HepG2 (cell line): ENCODE data around the gene PLCB1. TPM values are rescaled to one million over a fixed set of nuclear protein-coding genes. Genes with fewer than 3 reads are reported as not detected.

Experiments
- ATAC-seq: fragments of 200-7000 bp; cut with Tn5 transposase; 3 replicates; pipeline ENCODE4 v1.9.1; 2020; ENCODE audit warnings: mild to moderate bottlenecking, moderate library complexity
- BruUV-seq: library from RNA; stranded (reverse); fragments of 400-500 nt; replicated peaks from 2 replicates; lab custom pipeline; 2021; lab: Mats Ljungman, UMichigan
- CTCF ChIA-PET: fragments of 300-600 bp; formaldehyde crosslinking; extraction: SDS; loops from one replicate; lab custom pipeline; 2021; ENCODE audit warnings: low total read pairs, inconsistent platforms, low intra/inter-chr PET ratio; lab: Yijun Ruan, JAX
- POLR2A ChIA-PET: fragments of 350-600 bp; sonication (Branson Sonifier 250); formaldehyde crosslinking; loops from one replicate; lab custom pipeline; 2020; ENCODE audit warnings: antibody characterized with exemption, inconsistent platforms; lab: Yijun Ruan, JAX
- DNase-seq: peaks from one replicate; pipeline ENCODE4 v3.0.0-alpha.2; 2015; ENCODE audit warnings: low spot score
- FAIRE-seq: peaks from 3 replicates; lab custom pipeline; 2011; peaks lifted over from hg19 to GRCh38; lab: Jason Lieb, UNC
- H2AFZ ChIP-seq: one replicate; pipeline ENCODE4 v1.6.1; 2011; ENCODE audit warnings: low read length, inconsistent platforms
- H3K27ac ChIP-seq: fragments of 300-600 bp; 3 replicates; pipeline ENCODE4 v1.8.0; 2011; ENCODE audit warnings: mixed run types, mild to moderate bottlenecking, mixed read lengths, low read length, inconsistent platforms; ENCODE audit not compliant: insufficient read depth; ENCODE audit errors: extremely low read length
- H3K27me3 ChIP-seq, 2 experiments: fragments of 200-600 bp in 1 of 2; 2 replicates in 1 of 2; 3 replicates in 1 of 2; pipeline versions ENCODE4 v1.6.0 to v1.8.0; 2011; ENCODE audit warnings: low read length in 2 of 2, mild to moderate bottlenecking in 2 of 2, moderate library complexity in 2 of 2, inconsistent platforms in 1 of 2; ENCODE audit not compliant: insufficient read depth in 2 of 2, control insufficient read depth in 1 of 2
- H3K36me3 ChIP-seq, 2 experiments: fragments of 200-600 bp in 1 of 2; replicated peaks in 1 of 2; 2 replicates in 1 of 2; 3 replicates in 1 of 2; pipeline versions ENCODE4 v1.5.1 to v1.8.0; 2011; ENCODE audit warnings: low read length in 2 of 2, inconsistent platforms in 1 of 2; ENCODE audit not compliant: insufficient read depth in 2 of 2, control insufficient read depth in 1 of 2
- H3K4me1 ChIP-seq: 2 replicates; pipeline ENCODE4 v1.5.1; 2012; ENCODE audit warnings: low read length, inconsistent platforms; ENCODE audit not compliant: insufficient read depth
- H3K4me2 ChIP-seq: 2 replicates; pipeline ENCODE4 v1.6.0; 2011; ENCODE audit warnings: low read depth, low read length, inconsistent platforms
- H3K4me3 ChIP-seq, 3 experiments: fragments of 200-600 bp in 1 of 3; sonication (generic), shearing (Covaris generic) in 1 of 3; replicated peaks in 1 of 3; 2 replicates each; pipeline ENCODE4 v1.5.1; 2011 to 2016; ENCODE audit warnings: low read length in 3 of 3, inconsistent platforms in 2 of 3, low read depth in 2 of 3, mild to moderate bottlenecking in 2 of 3, control low read depth in 1 of 3, mixed read lengths in 1 of 3; ENCODE audit not compliant: insufficient read depth in 1 of 3
- H3K79me2 ChIP-seq: one replicate; pipeline ENCODE4 v1.6.1; 2011; ENCODE audit warnings: low read length, inconsistent platforms; ENCODE audit not compliant: insufficient read depth
- H3K9ac ChIP-seq: 2 replicates; pipeline ENCODE4 v1.6.0; 2011; ENCODE audit warnings: mild to moderate bottlenecking, low read depth, low read length, inconsistent platforms; ENCODE audit not compliant: insufficient read depth
- H3K9me3 ChIP-seq: 2 replicates; pipeline ENCODE4 v1.5.1; 2012; ENCODE audit warnings: mild to moderate bottlenecking, low read length
- H4K20me1 ChIP-seq: 2 replicates; pipeline ENCODE4 v1.6.0; 2011; ENCODE audit warnings: inconsistent platforms, mild to moderate bottlenecking, low read length, moderate library complexity; ENCODE audit not compliant: insufficient read depth
- EEA1 ChIP-seq: sonication (generic); formaldehyde crosslinking; IDR thresholded peaks from 2 replicates; pipeline ENCODE4 v1.5.1; 2020; ENCODE audit warnings: mild to moderate bottlenecking, missing genetic modification reagents, borderline replicate concordance
- ETV5 ChIP-seq: IDR thresholded peaks from 2 replicates; pipeline ENCODE4 v1.6.1; 2018; ENCODE audit warnings: missing biosample characterization, missing genetic modification reagents, inconsistent platforms, borderline replicate concordance
- HNRNPLL ChIP-seq: fragments of 200-400 bp; formaldehyde crosslinking; IDR thresholded peaks from 2 replicates; pipeline ENCODE4 v1.6.1; 2017; ENCODE audit warnings: mild to moderate bottlenecking, low read depth, low read length; ENCODE audit not compliant: poor library complexity, severe bottlenecking
- IKZF5 ChIP-seq: IDR thresholded peaks from 2 replicates; pipeline ENCODE4 v1.6.1; 2018; ENCODE audit warnings: missing genetic modification reagents, mild to moderate bottlenecking, missing compliant biosample characterization
- JARID2 ChIP-seq: sonication (generic); formaldehyde crosslinking; IDR thresholded peaks from 2 replicates; pipeline ENCODE4 v1.8.1; 2023; ENCODE audit warnings: missing genetic modification reagents, inconsistent platforms; ENCODE audit not compliant: insufficient replicate concordance
- MAFG ChIP-seq: sonication (generic); formaldehyde crosslinking; IDR thresholded peaks from 2 replicates; pipeline ENCODE4 v1.5.1; 2020; ENCODE audit warnings: mild to moderate bottlenecking, missing genetic modification reagents
- SCMH1 ChIP-seq: sonication (generic); formaldehyde crosslinking; IDR thresholded peaks from 2 replicates; pipeline ENCODE4 v1.9.0; 2021; ENCODE audit warnings: missing genetic modification reagents, mild to moderate bottlenecking, borderline replicate concordance
- SIN3B ChIP-seq: fragments of 150-350 bp; IDR thresholded peaks from 2 replicates; pipeline ENCODE4 v1.6.1; 2014; ENCODE audit warnings: low read length
- TRIM22 ChIP-seq: fragments of 450-650 bp; IDR thresholded peaks from 2 replicates; pipeline ENCODE4 v1.6.1; 2017
- ZBTB21 ChIP-seq: sonication (generic); formaldehyde crosslinking; IDR thresholded peaks from 2 replicates; pipeline ENCODE4 v1.4.0; 2020; ENCODE audit warnings: missing genetic modification reagents
- ZC3H13 ChIP-seq: sonication (generic); formaldehyde crosslinking; IDR thresholded peaks from 2 replicates; pipeline ENCODE4 v1.8.1; 2023; ENCODE audit warnings: mild to moderate bottlenecking, missing genetic modification reagents, moderate library complexity
- ZHX2 ChIP-seq, 2 experiments: sonication (generic) in 1 of 2; formaldehyde crosslinking in 1 of 2; IDR thresholded peaks; 2 replicates each; pipeline versions ENCODE4 v1.6.1 to v1.9.0; 2014 to 2022; ENCODE audit warnings: antibody characterized with exemption in 1 of 2, borderline replicate concordance in 1 of 2, inconsistent platforms in 1 of 2, low read depth in 1 of 2, missing genetic modification reagents in 1 of 2
- ZNF556 ChIP-seq: sonication (generic); formaldehyde crosslinking; IDR thresholded peaks from 2 replicates; pipeline ENCODE4 v1.4.0; 2020; ENCODE audit warnings: mild to moderate bottlenecking, missing genetic modification reagents, borderline replicate concordance
- ZNF773 ChIP-seq: sonication (generic); formaldehyde crosslinking; IDR thresholded peaks from 2 replicates; pipeline ENCODE4 v1.4.0; 2020; ENCODE audit warnings: missing genetic modification reagents, borderline replicate concordance
- ZSCAN29 ChIP-seq: sonication (generic); formaldehyde crosslinking; conservative IDR thresholded peaks from 2 replicates; pipeline ENCODE4 v1.4.0; 2020; ENCODE audit warnings: mild to moderate bottlenecking, missing genetic modification reagents
- WGBS: methylation state at CpG from one replicate; pipeline ENCODE4 v1.1.6; 2017; ENCODE audit warnings: low lambda C conversion rate; 5-methylcytosine and 5-hydroxymethylcytosine counted together
- in situ Hi-C: cut with HindIII; loops from 2 replicates; pipeline ENCODE4 v1.10.0; 2017; ENCODE audit warnings: low pct_unique_long_range_greater_than_20kb; ENCODE audit not compliant: extremely low pct_ligation_motif_present
- intact Hi-C: fragments of 100-400 bp; cut with micrococcal nuclease; formaldehyde crosslinking; loops from one replicate; pipeline ENCODE4 v1.10.0; 2022; ENCODE audit not compliant: unreplicated experiment
- polyA plus RNA-seq, 8 experiments: library from polyadenylated mRNA; depleted of rRNA in 3 of 8; stranded (reverse) in 7 of 8; unstranded in 1 of 8; fragments of >200 nt; fragmentation: Illumina TruSeq in 4 of 8; extraction: Trizol in 4 of 8; gene quantifications; 2 replicates each; pipeline versions ENCODE4 v1.2.1 to v1.2.3, GENCODE V29; 2011 to 2016; ENCODE audit warnings: low read depth in 4 of 8, missing spikeins in 1 of 8, mixed read lengths in 1 of 8; ENCODE audit not compliant: insufficient read depth in 1 of 8
- total RNA-seq, 5 experiments: library from RNA; depleted of rRNA; stranded (reverse); fragments of >200 nt; fragmentation: Illumina TruSeq; extraction: Trizol; gene quantifications; 2 replicates each; pipeline ENCODE4 v1.2.3, GENCODE V29; 2016; ENCODE audit warnings: low read depth in 1 of 5

Gene PLCB1
- total and polyA plus RNA-seq, 2 of the 13 experiments (the other 11 are each of a cell fraction or from before 2014, with no cell fraction given), result 42.4 to 55.9 TPM

- Histone ChIP-seq H4K20me1 (no peaks in the 10 kb centered on the region), H2AFZ (no peak overlapping the region), H3K79me2 (no peaks in the 10 kb centered on the region), H3K9me3 (no peaks in the 10 kb centered on the region), H3K27ac (no peak overlapping the region), H3K36me3 (no peaks in the 10 kb centered on the region), H3K27me3 (no peaks in the 10 kb centered on the region), H3K9ac (no peak overlapping the region), H3K4me2 (no peak overlapping the region), H3K4me1 (peaks cover 17% of the 10 kb centered on the region), H3K4me3 (no peak overlapping the region)
- ChIA-PET POLR2A (no interaction called here), CTCF (no interaction called here)
- no peak for DNase-seq
- no peak for TF ChIP-seq ZBTB21
- no peak for TF ChIP-seq ZSCAN29 (CRISPR knock-in tag)
- TF ChIP-seq ZNF773 (CRISPR knock-in tag), result no peak
- no peak for TF ChIP-seq TRIM22
- TF ChIP-seq ZNF556 (CRISPR knock-in tag), result no peak
- TF ChIP-seq EEA1 (CRISPR knock-in tag), result no peak
- TF ChIP-seq ETV5 (CRISPR knock-in tag), result no peak
- TF ChIP-seq SCMH1 (CRISPR knock-in tag), result no peak
- TF ChIP-seq JARID2 (CRISPR knock-in tag), result no peak
- no peak for TF ChIP-seq ZHX2 (IDR thresholded peaks at IDR 0.05; ENCODE audit: low read depth)
- TF ChIP-seq ZHX2 (CRISPR knock-in tag; IDR thresholded peaks at IDR 0.05; ENCODE audit: borderline replicate concordance), result no peak
- no peak for TF ChIP-seq IKZF5 (CRISPR knock-in tag)
- no peak for TF ChIP-seq HNRNPLL
- TF ChIP-seq MAFG (CRISPR knock-in tag), result no peak
- TF ChIP-seq ZC3H13 (CRISPR knock-in tag), result no peak
- no peak for TF ChIP-seq SIN3B
- no TSS peak for BruUV-seq
- in situ Hi-C loops, result no loop called here
- 12% methylated on average over 2 of the region's 2 CpGs for WGBS
- FAIRE-seq, result no peak
- intact Hi-C loops, result no loop called here
- no peak for ATAC-seq
These were observed 34.8 kb upstream of the PLCB1 start for GRCh38 chr20:8097307-8097706.
